HepG2 (cell line): ENCODE measurements around the gene NOS1AP. TPM values are rescaled to one million over a fixed set of nuclear protein-coding genes. Genes with fewer than 3 reads are reported as not detected.

Source experiments
- ARID5B ChIP-seq: IDR thresholded peaks from 2 replicates; pipeline ENCODE4 v1.4.0; 2020; ENCODE audit warnings: mild to moderate bottlenecking, missing genetic modification reagents
- ATF3 ChIP-seq: sonication (generic); formaldehyde crosslinking; IDR thresholded peaks from 2 replicates; pipeline ENCODE4 v1.4.0; 2020; ENCODE audit warnings: missing genetic modification reagents
- GMEB2 ChIP-seq: IDR thresholded peaks from 2 replicates; pipeline ENCODE4 v1.6.1; 2016; ENCODE audit warnings: missing biosample characterization, missing genetic modification reagents, low read depth
- TCF7L2 ChIP-seq: IDR thresholded peaks from 2 replicates; pipeline ENCODE4 v1.6.1; 2011; ENCODE audit warnings: mild to moderate bottlenecking, low read depth, low read length, moderate library complexity
- ZKSCAN1 ChIP-seq: fragments of 150-350 bp; IDR thresholded peaks from 2 replicates; pipeline ENCODE4 v1.6.1; 2014; ENCODE audit warnings: low read length
- ZNF431 ChIP-seq: sonication (generic); formaldehyde crosslinking; IDR thresholded peaks from 2 replicates; pipeline ENCODE4 v1.9.0; 2022; ENCODE audit warnings: missing genetic modification reagents, low read depth, mild to moderate bottlenecking, borderline replicate concordance
- ZNF530 ChIP-seq: sonication (generic); formaldehyde crosslinking; IDR thresholded peaks from 2 replicates; pipeline ENCODE4 v1.5.0; 2020; ENCODE audit warnings: low read depth, mild to moderate bottlenecking, missing genetic modification reagents
- polyA plus RNA-seq, 8 experiments: library from polyadenylated mRNA; depleted of rRNA in 3 of 8; stranded (reverse) in 7 of 8; unstranded in 1 of 8; fragments of >200 nt; fragmentation: Illumina TruSeq in 4 of 8; extraction: Trizol in 4 of 8; gene quantifications; 2 replicates each; pipeline versions ENCODE4 v1.2.1 to v1.2.3, GENCODE V29; 2011 to 2016; ENCODE audit warnings: low read depth in 4 of 8, missing spikeins in 1 of 8, mixed read lengths in 1 of 8; ENCODE audit not compliant: insufficient read depth in 1 of 8
- total RNA-seq, 5 experiments: library from RNA; depleted of rRNA; stranded (reverse); fragments of >200 nt; fragmentation: Illumina TruSeq; extraction: Trizol; gene quantifications; 2 replicates each; pipeline ENCODE4 v1.2.3, GENCODE V29; 2016; ENCODE audit warnings: low read depth in 1 of 5
- TF ChIP-seq, protein P1 (sequence below): sonication (generic); formaldehyde crosslinking; IDR thresholded peaks from 2 replicates; pipeline ENCODE4 v1.8.1; 2023; ENCODE audit warnings: mild to moderate bottlenecking, moderate library complexity, missing genetic modification reagents

NOS1AP gene
- total and polyA plus RNA-seq, 2 of the 13 experiments (the other 11 are each of a cell fraction or from before 2014, with no cell fraction given): 2.0 to 3.3 TPM

GRCh38 chr1:162136760-162137159, 67.3 kb downstream of the NOS1AP start (continued):
- TF ChIP-seq ARID5B (CRISPR knock-in tag): peak; percentile 71
- TF ChIP-seq ATF3 (CRISPR knock-in tag): peak; percentile 64; the same call in 1 of the 2 replicates
- TF ChIP-seq ZNF431: no peak
- no peak for TF ChIP-seq TCF7L2
- no peak for TF ChIP-seq ZKSCAN1
- TF ChIP-seq ZNF530 (CRISPR knock-in tag): no peak
- TF ChIP-seq, protein P1, sequence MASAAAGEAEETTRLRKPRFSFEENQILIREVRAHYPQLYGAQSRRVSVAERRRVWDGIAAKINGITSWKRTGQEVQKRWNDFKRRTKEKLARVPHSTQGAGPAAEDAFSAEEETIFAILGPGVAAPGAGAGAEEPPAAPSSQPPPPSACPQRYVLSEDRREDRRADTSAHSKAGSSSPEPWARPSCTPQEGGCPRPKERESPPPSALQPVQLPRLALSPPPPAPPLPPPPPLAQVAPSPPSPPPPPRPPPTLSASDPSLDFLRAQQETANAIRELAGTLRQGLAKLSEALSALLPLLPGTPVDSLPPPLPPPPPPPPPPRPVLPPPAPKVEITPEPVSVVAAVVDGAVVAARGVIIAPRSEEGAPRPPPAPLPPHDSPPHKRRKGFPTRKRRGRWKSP (CRISPR knock-in tag): no peak
- no peak for TF ChIP-seq GMEB2 (CRISPR knock-in tag)
